ENCODE results near the gene SLC5A6.

SLC5A6 gene

DNA sequence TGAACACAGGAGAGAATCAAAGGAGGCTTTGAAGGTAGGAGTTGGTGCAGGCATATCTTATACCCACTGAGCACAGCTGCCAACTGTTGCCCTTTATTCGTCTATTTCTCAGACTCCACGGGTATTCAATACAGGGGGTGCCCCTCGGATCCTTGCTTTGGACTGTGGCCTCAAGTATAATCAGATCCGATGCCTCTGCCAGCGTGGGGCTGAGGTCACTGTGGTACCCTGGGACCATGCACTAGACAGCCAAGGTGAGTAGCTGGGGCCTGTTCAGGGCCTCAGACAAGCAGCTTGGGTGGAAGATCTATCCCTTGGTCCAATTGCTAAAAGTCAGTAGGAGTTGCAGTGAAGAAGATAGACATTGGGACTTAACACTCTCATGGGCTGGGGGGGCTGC is 10.3 kb upstream of the SLC5A6 start:
- H3K18ac ChIP-seq (ENCODE audit: low read length): no peak overlapping the region
- H3K27ac ChIP-seq (replicated peaks; ENCODE audit: low read length): no peak overlapping the region
- no peak overlapping the region for H4K91ac ChIP-seq (ENCODE audit: low read depth, low read length, poor library complexity)
- H4K8ac ChIP-seq (ENCODE audit: low read depth, low read length): no peak overlapping the region
- H2AFZ ChIP-seq (ENCODE audit: low read length): no peak overlapping the region
- no peak overlapping the region for H2BK12ac ChIP-seq (ENCODE audit: low read length)
- no peak overlapping the region for H3K4ac ChIP-seq (ENCODE audit: low read length)
- H3K79me1 ChIP-seq (ENCODE audit: low read depth, low read length): peaks cover 3% of the 10 kb centered on the region
- H3K4me2 ChIP-seq (ENCODE audit: insufficient read depth, low read length, poor library complexity, severe bottlenecking): no peak overlapping the region
- no peak for DNase-seq (ENCODE audit: low spot score)
- H2BK5ac ChIP-seq (ENCODE audit: low read length): no peak overlapping the region
- no CpG with 5 or more reads among the region's 5 CpGs for WGBS, 2 donors (ENCODE audit: extremely low coverage in 2 of 2, insufficient read length in 2 of 2, insufficient replicate concordance in 1 of 2)
- no peak overlapping the region for H2BK15ac ChIP-seq (ENCODE audit: low read length)
- no peaks in the 10 kb centered on the region for H3K27me3 ChIP-seq (ENCODE audit: control insufficient read depth in 3 of 3, insufficient read depth in 3 of 3, low read depth in 1 of 3, low read length in 3 of 3)
- peaks cover 0 to 2% of the 10 kb centered on the region in 2 donors for H3K9me3 ChIP-seq (replicated peaks in 1 of 2; ENCODE audit: control insufficient read depth in 2 of 2, insufficient read depth in 1 of 2, low read depth in 1 of 2, low read length in 2 of 2)
- H3K23ac ChIP-seq (ENCODE audit: low read depth, low read length, poor library complexity): no peak overlapping the region
- H2AK5ac ChIP-seq (ENCODE audit: low read depth, low read length): no peak overlapping the region
- peaks cover 0 to 6% of the 10 kb centered on the region in 2 donors for H3K4me1 ChIP-seq (ENCODE audit: control insufficient read depth in 2 of 2, insufficient read depth in 1 of 2, low read depth in 1 of 2, low read length in 2 of 2)
- H2BK120ac ChIP-seq (ENCODE audit: low read depth, low read length): no peak overlapping the region
- no peak overlapping the region for H3K14ac ChIP-seq (ENCODE audit: low read length)
- H3K4me3 ChIP-seq (ENCODE audit: low read length in 2 of 2): no peak overlapping the region
- no peak overlapping the region for H3K9ac ChIP-seq (ENCODE audit: low read depth, low read length, poor library complexity)
- peaks cover 59 to 95% of the 10 kb centered on the region in 2 donors for H3K36me3 ChIP-seq (replicated peaks in 1 of 2; ENCODE audit: control insufficient read depth in 2 of 2, insufficient read depth in 2 of 2, low read length in 2 of 2)

DNA sequence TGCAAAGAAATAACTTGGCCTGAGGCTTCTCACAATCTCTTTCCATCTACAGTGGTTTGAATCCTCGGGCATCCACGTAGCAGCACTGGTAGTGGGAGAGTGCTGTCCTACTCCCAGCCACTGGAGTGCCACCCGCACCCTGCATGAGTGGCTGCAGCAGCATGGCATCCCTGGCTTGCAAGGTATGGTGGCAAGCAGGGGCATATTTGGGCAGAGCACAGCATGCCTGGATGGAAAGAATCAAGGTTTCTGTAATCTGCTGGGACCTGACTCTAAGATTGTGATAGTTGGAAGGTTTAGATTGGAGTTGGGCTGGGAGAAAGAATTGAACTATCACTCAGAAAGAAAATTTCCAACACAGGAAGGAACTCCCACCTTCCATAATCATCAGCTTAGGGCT is 9.1 kb upstream of the SLC5A6 start:
- H2BK5ac ChIP-seq (ENCODE audit: low read length): no peak overlapping the region
- no peak overlapping the region for H3K23ac ChIP-seq (ENCODE audit: low read depth, low read length, poor library complexity)
- no peak overlapping the region for H3K18ac ChIP-seq (ENCODE audit: low read length)
- H4K91ac ChIP-seq (ENCODE audit: low read depth, low read length, poor library complexity): no peak overlapping the region
- no peak overlapping the region for H3K14ac ChIP-seq (ENCODE audit: low read length)
- H3K9me3 ChIP-seq (replicated peaks in 1 of 2; ENCODE audit: control insufficient read depth in 2 of 2, insufficient read depth in 1 of 2, low read depth in 1 of 2, low read length in 2 of 2): peaks cover 0 to 2% of the 10 kb centered on the region in 2 donors
- peaks cover 50 to 92% of the 10 kb centered on the region in 2 donors for H3K36me3 ChIP-seq (replicated peaks in 1 of 2; ENCODE audit: control insufficient read depth in 2 of 2, insufficient read depth in 2 of 2, low read length in 2 of 2)
- H2BK15ac ChIP-seq (ENCODE audit: low read length): no peak overlapping the region
- H3K4me1 ChIP-seq (ENCODE audit: control insufficient read depth in 2 of 2, insufficient read depth in 1 of 2, low read depth in 1 of 2, low read length in 2 of 2): peaks cover 3 to 6% of the 10 kb centered on the region in 2 donors
- H2AFZ ChIP-seq (ENCODE audit: low read length): no peak overlapping the region
- H2BK120ac ChIP-seq (ENCODE audit: low read depth, low read length): no peak overlapping the region
- H2BK12ac ChIP-seq (ENCODE audit: low read length): no peak overlapping the region
- no peak for DNase-seq (ENCODE audit: low spot score)
- H3K79me1 ChIP-seq (ENCODE audit: low read depth, low read length): peaks cover 3% of the 10 kb centered on the region
- peak overlapping the region in 1 of 2 donors; percentile 1 for H3K4me3 ChIP-seq (ENCODE audit: low read length in 2 of 2)
- no peak overlapping the region for H3K4ac ChIP-seq (ENCODE audit: low read length)
- H3K27ac ChIP-seq (replicated peaks; ENCODE audit: low read length): no peak overlapping the region
- H3K27me3 ChIP-seq (ENCODE audit: control insufficient read depth in 3 of 3, insufficient read depth in 3 of 3, low read depth in 1 of 3, low read length in 3 of 3): no peaks in the 10 kb centered on the region
- H3K4me2 ChIP-seq (ENCODE audit: insufficient read depth, low read length, poor library complexity, severe bottlenecking): no peak overlapping the region
- no peak overlapping the region for H4K8ac ChIP-seq (ENCODE audit: low read depth, low read length)
- no CpG with 5 or more reads among the region's 3 CpGs for WGBS, 2 donors (ENCODE audit: extremely low coverage in 2 of 2, insufficient read length in 2 of 2, insufficient replicate concordance in 1 of 2)
- no peak overlapping the region for H3K9ac ChIP-seq (ENCODE audit: low read depth, low read length, poor library complexity)
- H2AK5ac ChIP-seq (ENCODE audit: low read depth, low read length): no peak overlapping the region

GRCh38 chr2:27220091-27220490 is 8.0 kb upstream of the SLC5A6 start:
- no peak overlapping the region for H3K4me2 ChIP-seq (ENCODE audit: insufficient read depth, low read length, poor library complexity, severe bottlenecking)
- no peak overlapping the region for H2BK12ac ChIP-seq (ENCODE audit: low read length)
- no peak overlapping the region for H2AK5ac ChIP-seq (ENCODE audit: low read depth, low read length)
- H2BK120ac ChIP-seq (ENCODE audit: low read depth, low read length): no peak overlapping the region
- no peak overlapping the region for H4K91ac ChIP-seq (ENCODE audit: low read depth, low read length, poor library complexity)
- peaks cover 3 to 6% of the 10 kb centered on the region in 2 donors for H3K4me1 ChIP-seq (ENCODE audit: control insufficient read depth in 2 of 2, insufficient read depth in 1 of 2, low read depth in 1 of 2, low read length in 2 of 2)
- no peak overlapping the region for H3K23ac ChIP-seq (ENCODE audit: low read depth, low read length, poor library complexity)
- no peak overlapping the region for H3K27ac ChIP-seq (replicated peaks; ENCODE audit: low read length)
- H3K9ac ChIP-seq (ENCODE audit: low read depth, low read length, poor library complexity): no peak overlapping the region
- no peaks in the 10 kb centered on the region for H3K27me3 ChIP-seq (ENCODE audit: control insufficient read depth in 3 of 3, insufficient read depth in 3 of 3, low read depth in 1 of 3, low read length in 3 of 3)
- H3K14ac ChIP-seq (ENCODE audit: low read length): no peak overlapping the region
- no peak overlapping the region for H3K4ac ChIP-seq (ENCODE audit: low read length)
- WGBS, 2 donors (ENCODE audit: extremely low coverage in 2 of 2, insufficient read length in 2 of 2, insufficient replicate concordance in 1 of 2): no CpG with 5 or more reads among the region's 7 CpGs
- no peak overlapping the region for H2BK5ac ChIP-seq (ENCODE audit: low read length)
- H3K9me3 ChIP-seq (replicated peaks in 1 of 2; ENCODE audit: control insufficient read depth in 2 of 2, insufficient read depth in 1 of 2, low read depth in 1 of 2, low read length in 2 of 2): peaks cover 0 to 2% of the 10 kb centered on the region in 2 donors
- no peak overlapping the region for H3K4me3 ChIP-seq (ENCODE audit: low read length in 2 of 2)
- no peak overlapping the region for H2AFZ ChIP-seq (ENCODE audit: low read length)
- H4K8ac ChIP-seq (ENCODE audit: low read depth, low read length): no peak overlapping the region
- H3K36me3 ChIP-seq (replicated peaks in 1 of 2; ENCODE audit: control insufficient read depth in 2 of 2, insufficient read depth in 2 of 2, low read length in 2 of 2): peaks cover 47 to 92% of the 10 kb centered on the region in 2 donors
- peaks cover 3% of the 10 kb centered on the region for H3K79me1 ChIP-seq (ENCODE audit: low read depth, low read length)
- no peak for DNase-seq (ENCODE audit: low spot score)
- no peak overlapping the region for H3K18ac ChIP-seq (ENCODE audit: low read length)
- H2BK15ac ChIP-seq (ENCODE audit: low read length): no peak overlapping the region

DNA sequence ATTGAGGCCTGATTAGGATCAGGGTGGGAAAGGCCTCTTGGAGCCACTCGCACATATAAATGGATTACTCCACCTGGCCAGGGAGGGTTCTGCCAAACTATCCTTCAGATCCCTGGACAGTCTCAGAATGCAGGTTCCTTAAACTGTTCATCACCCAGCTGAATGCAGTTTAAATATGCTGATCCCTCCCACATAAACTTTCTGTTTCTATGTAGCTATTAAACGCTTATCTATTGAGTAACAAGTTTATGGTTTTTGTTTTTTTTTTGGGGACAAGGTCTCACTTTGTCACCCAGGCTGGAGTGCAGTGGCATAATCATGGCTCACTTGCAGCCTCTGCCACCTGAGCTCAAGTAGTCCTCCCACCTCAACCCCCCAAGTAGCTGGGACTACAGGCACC is 7.0 kb upstream of the SLC5A6 start:
- no peak for DNase-seq (ENCODE audit: low spot score)
- Histone ChIP-seq H3K36me3 (replicated peaks in 1 of 2; ENCODE audit: control insufficient read depth in 2 of 2, insufficient read depth in 2 of 2, low read length in 2 of 2) (peaks cover 37 to 91% of the 10 kb centered on the region in 2 donors), H2BK120ac (ENCODE audit: low read depth, low read length) (no peak overlapping the region), H2AFZ (ENCODE audit: low read length) (no peak overlapping the region), H3K9ac (ENCODE audit: low read depth, low read length, poor library complexity) (no peak overlapping the region), H3K23ac (ENCODE audit: low read depth, low read length, poor library complexity) (no peak overlapping the region), H3K79me1 (ENCODE audit: low read depth, low read length) (no peaks in the 10 kb centered on the region), H3K4ac (ENCODE audit: low read length) (no peak overlapping the region), H2BK12ac (ENCODE audit: low read length) (no peak overlapping the region), H3K27me3 (ENCODE audit: control insufficient read depth in 3 of 3, insufficient read depth in 3 of 3, low read depth in 1 of 3, low read length in 3 of 3) (no peaks in the 10 kb centered on the region), H4K91ac (ENCODE audit: low read depth, low read length, poor library complexity) (no peak overlapping the region), H3K4me1 (ENCODE audit: control insufficient read depth in 2 of 2, insufficient read depth in 1 of 2, low read depth in 1 of 2, low read length in 2 of 2) (peaks cover 3 to 6% of the 10 kb centered on the region in 2 donors), H4K8ac (ENCODE audit: low read depth, low read length) (no peak overlapping the region), H3K9me3 (replicated peaks in 1 of 2; ENCODE audit: control insufficient read depth in 2 of 2, insufficient read depth in 1 of 2, low read depth in 1 of 2, low read length in 2 of 2) (no peaks in the 10 kb centered on the region), H2BK5ac (ENCODE audit: low read length) (no peak overlapping the region), H3K27ac (replicated peaks; ENCODE audit: low read length) (no peak overlapping the region), H3K4me3 (ENCODE audit: low read length in 2 of 2) (no peak overlapping the region), H3K18ac (ENCODE audit: low read length) (no peak overlapping the region), H3K14ac (ENCODE audit: low read length) (no peak overlapping the region), H2BK15ac (ENCODE audit: low read length) (no peak overlapping the region), H3K4me2 (ENCODE audit: insufficient read depth, low read length, poor library complexity, severe bottlenecking) (no peak overlapping the region), H2AK5ac (ENCODE audit: low read depth, low read length) (no peak overlapping the region)
- WGBS, 2 donors (ENCODE audit: extremely low coverage in 2 of 2, insufficient read length in 2 of 2, insufficient replicate concordance in 1 of 2): no CpG with 5 or more reads among the region's 2 CpGs

All from neuronal stem cell (in vitro differentiated cells).